GM21529 (cell line): Measurements from ENCODE around the gene WDR59.
"Not testable (repeated sequence)": the region's sequence is repeated elsewhere in the genome, so short reads cannot be mapped to it uniquely, and the experiment has no call there.

Experiments
- ATAC-seq: cut with Tn5 transposase; IDR thresholded peaks from one replicate; pipeline ENCODE4 v1.9.1; 2021; ENCODE audit not compliant: unreplicated experiment

The WDR59 gene

DNA sequence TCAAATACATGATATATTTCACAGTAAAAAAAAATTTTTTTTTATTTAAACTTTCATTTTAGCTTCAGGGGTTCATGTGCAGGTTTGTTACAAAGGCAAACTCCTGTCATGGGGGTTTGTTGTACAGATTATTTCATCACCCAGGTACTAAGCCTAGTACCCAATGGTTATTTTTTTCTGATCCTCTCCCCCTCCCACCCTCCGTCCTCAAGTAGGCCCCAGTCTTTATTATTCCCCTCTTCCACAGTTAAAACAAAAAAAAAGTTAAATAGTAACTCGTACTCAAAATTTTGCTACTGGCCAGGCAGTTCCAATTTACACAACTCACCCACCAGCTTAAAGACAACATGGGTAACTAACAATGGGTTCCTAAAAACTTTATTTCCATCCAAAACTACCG, 63.9 kb downstream of the WDR59 start:
- ATAC-seq, result no peak

- ATAC-seq, result no peak
Measured at GRCh38 chr16:74909665-74910064, 75.3 kb downstream of the WDR59 start.

GRCh38 chr16:74908759-74909158, 76.2 kb downstream of the WDR59 start:
- ATAC-seq, result not testable (repeated sequence)

DNA sequence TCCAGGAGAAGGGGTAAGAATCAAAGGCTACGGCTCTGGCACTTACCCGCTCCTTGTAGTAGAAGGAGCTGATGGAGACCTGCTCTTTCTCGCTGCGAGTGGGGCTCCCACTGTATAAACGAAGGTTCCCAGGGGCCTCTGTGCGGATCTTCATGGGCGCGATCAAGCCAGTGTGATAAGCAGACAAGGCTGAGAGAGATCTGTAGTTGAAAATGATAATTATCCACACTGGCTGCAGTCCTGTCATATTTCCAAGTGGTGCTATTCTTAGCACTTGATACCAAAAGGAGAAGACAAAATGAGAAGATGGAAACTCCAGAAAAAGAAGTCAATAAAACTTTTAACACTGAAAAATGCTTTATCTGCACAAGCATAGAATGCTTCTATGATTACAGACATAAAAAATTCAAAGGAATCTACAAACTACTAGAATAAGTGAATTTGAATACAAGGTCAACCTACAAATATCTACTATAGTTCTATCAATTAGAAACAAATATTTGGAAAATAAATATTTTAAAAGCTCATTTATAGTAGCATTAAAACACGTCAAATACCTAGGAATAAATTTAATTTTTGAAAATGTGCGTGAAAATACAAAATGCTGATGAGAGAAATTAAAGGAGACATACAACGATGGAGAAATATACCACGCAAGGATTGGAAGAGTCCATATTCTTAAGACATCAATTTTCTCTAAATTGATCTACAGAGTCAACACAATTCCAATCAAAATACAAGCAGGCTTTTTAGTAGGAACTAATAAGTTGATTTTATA, 80.8 kb downstream of the WDR59 start:
- no peak for ATAC-seq

DNA sequence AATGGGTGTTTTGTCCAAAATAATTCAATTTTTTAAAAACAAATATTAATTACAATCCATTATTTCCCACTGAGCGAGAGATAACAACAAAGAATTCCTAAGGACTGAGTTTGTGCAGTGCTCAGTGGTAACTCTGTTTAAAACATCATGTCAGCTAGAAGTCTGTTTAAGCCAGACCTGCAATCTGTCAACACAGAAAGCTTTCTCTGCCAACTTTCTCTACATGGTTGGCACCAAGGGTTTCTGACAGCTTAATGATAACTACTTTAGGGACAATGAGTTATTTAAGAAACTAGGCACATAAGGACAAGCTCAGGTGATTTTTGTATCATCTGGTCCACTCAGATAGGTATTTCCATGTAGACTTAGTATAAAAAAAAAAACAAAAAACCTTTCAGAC, 81.8 kb downstream of the WDR59 start:
- no peak for ATAC-seq

DNA sequence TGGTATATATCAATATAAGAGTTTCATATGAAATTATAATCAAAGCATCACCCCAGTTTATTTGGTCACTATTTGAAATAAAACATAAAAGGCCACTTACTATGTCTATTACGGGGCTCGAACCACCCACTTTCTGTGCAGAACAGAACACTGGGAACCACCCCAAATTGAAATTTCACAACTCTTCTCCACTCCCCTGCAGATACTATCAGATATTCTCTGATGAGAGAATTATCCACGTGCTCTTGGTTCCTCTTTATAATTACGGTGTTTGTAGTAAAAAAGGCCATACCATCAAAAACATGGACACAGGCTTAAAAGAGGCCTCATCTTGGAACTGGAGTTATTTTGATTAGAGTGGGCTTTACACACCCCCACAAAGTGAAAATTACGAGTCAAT, 82.8 kb downstream of the WDR59 start:
- no peak for ATAC-seq

DNA sequence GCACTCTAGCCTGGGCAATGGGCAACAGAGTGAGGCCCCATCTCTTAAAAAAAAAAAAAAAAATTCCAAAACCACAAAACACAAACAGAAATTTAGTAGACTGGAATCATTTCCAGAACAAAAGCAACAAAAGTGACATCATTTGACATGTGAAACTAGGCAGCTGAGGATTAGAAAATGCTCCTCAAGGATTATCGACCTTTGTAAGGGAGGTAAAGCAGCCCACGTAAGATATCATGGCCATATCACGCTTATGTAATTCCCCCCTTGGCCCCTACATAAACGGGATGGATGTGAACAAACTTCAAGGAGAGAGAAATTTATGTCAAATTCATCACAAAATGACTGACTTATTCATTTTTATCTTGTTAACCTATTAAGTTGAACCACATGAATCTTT, 83.3 kb downstream of the WDR59 start:
- no peak for ATAC-seq

DNA sequence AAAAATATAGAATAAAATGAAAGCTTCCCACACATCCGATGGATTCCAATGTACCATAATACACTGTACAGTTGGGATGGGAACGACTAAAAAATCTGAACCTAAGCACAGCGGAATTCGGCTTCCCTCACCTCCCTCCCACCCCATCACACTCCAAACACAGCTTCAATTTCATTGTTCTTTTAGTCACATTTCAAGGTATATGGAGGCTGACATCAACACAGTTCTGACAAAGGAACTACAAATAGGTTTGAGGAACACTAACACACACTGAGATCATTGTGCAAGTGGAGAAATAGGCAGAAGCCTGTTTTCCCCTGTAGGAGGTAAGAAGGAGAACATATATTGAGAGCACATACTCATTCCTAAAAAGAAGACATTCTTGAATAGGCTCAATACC, 85.1 kb downstream of the WDR59 start:
- ATAC-seq, result no peak

DNA sequence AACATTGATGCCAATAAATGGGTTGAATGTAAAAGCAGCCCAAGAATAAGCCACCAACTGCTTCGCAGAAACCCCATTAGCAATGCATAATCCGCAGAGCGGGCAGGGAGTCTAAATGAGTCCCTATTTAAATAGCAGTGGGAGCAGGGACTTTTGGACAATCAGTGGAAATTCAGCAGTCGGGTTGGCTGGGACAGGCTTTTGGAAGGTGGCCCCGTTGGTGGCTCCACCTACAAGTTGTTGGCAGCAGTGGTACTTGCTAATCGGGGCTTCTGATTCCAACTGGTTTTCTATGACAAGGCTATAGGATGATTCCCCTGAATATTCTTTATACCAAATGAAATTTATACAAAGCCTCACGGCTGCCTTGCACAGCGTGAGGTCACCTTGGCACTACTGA, 86.3 kb downstream of the WDR59 start:
- ATAC-seq, result no peak

- no peak for ATAC-seq
Measured at GRCh38 chr16:74896389-74897370, 88.2 kb downstream of the WDR59 start.

DNA sequence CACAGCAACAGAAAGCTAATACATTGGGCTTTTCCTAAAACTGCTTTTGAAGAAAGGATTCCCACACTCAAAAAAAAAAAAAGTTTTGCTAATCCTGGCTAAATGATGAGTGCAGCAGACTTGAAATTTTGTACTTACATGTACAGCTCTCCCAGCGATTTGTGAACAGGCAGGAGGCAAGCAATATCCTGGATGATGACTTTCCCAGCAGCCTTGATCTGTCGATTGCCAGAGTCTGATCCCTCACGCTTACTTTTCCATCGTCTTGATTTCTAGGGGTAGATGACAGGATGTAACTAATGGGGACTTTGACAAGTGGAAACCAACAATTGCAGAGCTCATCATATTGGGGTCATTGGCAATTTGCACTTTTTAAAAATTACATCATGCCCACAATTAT, 91.4 kb downstream of the WDR59 start:
- ATAC-seq, result no peak

DNA sequence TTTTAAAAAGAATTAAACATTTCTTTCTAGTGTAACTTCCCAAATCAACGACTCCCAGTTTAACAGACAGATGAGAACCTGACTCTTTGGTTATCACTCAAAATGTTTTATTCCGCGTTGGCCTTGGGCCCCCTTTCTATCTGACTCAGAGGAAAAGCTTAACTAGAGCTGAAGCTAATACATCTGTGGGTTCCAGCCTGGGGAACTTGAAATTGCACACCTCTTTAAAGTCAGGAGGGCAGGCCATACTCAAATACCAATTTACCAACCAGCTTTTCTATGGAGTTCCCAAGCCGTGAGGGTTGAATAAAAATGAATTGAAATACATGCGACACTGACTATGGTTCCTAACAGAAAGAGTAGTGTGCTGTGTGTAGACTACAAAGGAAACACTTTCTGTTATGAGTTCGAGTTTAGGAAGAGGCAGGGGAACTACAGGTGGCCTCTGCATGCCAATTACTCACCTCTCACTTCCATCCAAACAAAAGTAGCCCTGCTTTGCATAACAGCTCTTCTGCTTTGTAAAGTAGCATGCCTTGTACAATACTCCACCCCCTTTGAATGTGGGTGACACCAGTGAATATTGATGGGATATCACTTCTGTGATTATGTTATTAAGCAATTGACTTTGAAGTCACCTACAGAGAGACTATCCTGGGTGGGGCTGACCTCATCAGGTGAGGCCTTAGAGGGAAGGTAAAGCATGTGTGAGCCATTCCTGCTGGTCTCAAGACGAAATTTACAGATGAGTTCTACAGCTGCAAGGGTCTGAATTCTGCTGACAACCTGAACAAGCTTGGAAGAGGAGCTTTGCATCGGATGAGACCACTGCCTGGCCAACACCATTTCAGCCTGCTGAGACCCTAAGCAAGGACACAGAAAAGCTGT, 92.1 kb downstream of the WDR59 start:
- ATAC-seq, result peak; percentile 96

DNA sequence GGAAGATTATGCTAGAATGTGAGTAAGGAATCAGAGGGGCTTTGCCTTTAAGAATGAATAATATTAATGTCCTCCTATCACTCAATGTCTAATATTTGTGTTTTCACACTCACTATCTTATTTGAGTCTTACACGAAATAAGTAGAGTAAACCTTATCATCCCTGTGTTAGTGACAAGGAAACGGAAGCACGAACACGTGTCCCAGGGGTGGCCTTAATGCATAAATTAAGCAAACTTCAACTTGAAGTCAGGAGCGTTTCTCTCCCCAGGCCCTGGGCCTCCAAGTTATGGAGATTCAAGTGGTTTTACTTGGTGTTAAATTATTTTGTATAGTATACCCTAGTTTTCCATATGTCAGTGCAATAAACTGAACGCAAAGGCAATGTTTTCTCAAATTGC, 96.0 kb downstream of the WDR59 start:
- ATAC-seq, result no peak

DNA sequence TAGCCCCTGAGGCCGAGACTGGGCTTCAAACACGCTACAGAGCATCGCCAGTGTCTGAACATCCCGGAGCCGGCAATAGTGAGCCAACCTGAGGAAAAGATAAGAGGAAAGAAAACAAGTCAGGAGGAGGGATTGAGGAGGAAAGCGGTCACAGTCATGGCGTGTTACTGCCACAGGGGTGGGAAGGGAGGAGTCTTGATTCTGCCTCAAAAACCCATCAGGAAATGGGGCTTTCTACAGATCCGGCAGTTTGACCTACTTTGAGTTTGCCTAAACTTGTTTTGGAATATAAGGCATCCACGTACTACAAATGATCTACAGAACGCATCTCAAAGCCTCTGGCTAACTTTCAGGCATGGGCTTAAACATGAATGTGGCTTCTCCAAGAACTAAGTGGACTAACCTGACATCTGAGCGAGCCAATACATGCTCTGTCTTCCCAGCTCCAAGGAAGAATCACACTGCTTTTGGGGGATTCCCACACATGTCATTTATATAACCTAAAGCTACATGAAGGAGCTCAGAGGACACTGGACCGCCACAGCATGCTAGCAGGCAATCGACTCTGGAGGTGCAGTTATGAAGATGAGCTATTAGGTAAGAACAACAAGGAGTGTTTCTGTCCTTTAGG, 96.6 kb downstream of the WDR59 start:
- ATAC-seq, result no peak

GRCh38 chr16:74887084-74887483, 97.8 kb downstream of the WDR59 start:
- no peak for ATAC-seq

GRCh38 chr16:74877706-74878105, 107.2 kb downstream of the WDR59 start:
- ATAC-seq, result no peak

- no peak for ATAC-seq
Measured at GRCh38 chr16:74874912-74875546, 109.9 kb downstream of the WDR59 start.

GRCh38 chr16:74874123-74874522, 110.8 kb downstream of the WDR59 start:
- ATAC-seq, result no peak

DNA sequence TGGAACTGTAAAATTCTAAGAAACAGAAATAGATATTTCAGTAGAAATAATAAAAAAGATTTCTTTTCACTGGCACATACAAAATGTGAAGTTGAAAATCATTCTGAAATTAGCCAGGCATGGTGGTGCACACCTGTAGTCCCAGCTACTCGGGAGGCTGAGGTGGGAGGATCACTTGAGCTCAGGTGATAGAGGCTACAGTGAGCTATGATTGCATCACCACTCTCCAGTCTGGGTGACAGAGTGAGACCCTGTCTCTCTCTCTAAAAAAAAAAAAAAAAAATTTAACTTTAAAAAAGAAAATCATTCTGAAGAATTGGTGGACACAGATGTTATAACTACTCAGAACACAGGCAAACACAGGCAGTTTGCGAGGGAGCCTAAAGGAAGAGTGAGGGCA, 112.6 kb downstream of the WDR59 start:
- no peak for ATAC-seq

GRCh38 chr16:74871608-74872007, 113.3 kb downstream of the WDR59 start:
- ATAC-seq, result no peak
